ENCODE measurements around the gene HINT2. TPM values are rescaled to one million over a fixed set of nuclear protein-coding genes. Genes with fewer than 3 reads are reported as not detected.
A peak's percentile ranks its signal among the peaks of the same experiment; 100 is the strongest.

Gene HINT2
- total RNA-seq, 1 donor from 2014 or later, result 48.1 TPM

DNA sequence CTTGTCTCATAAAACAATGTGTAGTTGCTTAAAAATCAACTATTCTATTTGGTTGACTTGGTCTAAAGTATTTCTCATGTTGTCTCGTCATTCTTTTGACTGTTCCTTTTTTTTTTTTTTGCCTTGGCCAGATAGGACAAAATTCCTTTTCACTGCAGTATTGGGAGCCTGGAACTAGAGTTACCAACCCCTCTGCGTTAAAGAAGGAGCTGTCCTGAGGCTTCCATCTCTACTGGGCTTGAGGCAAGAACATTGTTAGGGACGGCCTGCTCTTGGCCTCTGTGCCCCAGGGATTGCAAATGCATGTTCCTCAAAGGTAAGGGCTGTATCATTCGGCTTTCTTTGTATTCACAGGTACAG lies 24.8 kb downstream of the HINT2 start:
- TF ChIP-seq, protein P1, sequence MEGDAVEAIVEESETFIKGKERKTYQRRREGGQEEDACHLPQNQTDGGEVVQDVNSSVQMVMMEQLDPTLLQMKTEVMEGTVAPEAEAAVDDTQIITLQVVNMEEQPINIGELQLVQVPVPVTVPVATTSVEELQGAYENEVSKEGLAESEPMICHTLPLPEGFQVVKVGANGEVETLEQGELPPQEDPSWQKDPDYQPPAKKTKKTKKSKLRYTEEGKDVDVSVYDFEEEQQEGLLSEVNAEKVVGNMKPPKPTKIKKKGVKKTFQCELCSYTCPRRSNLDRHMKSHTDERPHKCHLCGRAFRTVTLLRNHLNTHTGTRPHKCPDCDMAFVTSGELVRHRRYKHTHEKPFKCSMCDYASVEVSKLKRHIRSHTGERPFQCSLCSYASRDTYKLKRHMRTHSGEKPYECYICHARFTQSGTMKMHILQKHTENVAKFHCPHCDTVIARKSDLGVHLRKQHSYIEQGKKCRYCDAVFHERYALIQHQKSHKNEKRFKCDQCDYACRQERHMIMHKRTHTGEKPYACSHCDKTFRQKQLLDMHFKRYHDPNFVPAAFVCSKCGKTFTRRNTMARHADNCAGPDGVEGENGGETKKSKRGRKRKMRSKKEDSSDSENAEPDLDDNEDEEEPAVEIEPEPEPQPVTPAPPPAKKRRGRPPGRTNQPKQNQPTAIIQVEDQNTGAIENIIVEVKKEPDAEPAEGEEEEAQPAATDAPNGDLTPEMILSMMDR (IDR thresholded peaks at IDR 0.05; ENCODE audit: partially characterized antibody, unreplicated experiment), result no peak
- H3K9me3 Mint-ChIP-seq (ENCODE audit: unreplicated experiment), result peaks cover 27% of the 10 kb centered on the region
- H3K27me3 Mint-ChIP-seq (ENCODE audit: unreplicated experiment), result peaks cover 22% of the 10 kb centered on the region
- peaks cover under 1% of the 10 kb centered on the region for H3K36me3 Mint-ChIP-seq (ENCODE audit: unreplicated experiment)
- DNase-seq, result no peak
- peaks cover 25% of the 10 kb centered on the region for H3K4me1 Mint-ChIP-seq (ENCODE audit: low read depth, unreplicated experiment)
- peak overlapping the region; percentile 91 for H3K4me3 Mint-ChIP-seq (ENCODE audit: unreplicated experiment)
- H3K27ac Mint-ChIP-seq (ENCODE audit: unreplicated experiment), result peak overlapping the region; percentile 100

DNA sequence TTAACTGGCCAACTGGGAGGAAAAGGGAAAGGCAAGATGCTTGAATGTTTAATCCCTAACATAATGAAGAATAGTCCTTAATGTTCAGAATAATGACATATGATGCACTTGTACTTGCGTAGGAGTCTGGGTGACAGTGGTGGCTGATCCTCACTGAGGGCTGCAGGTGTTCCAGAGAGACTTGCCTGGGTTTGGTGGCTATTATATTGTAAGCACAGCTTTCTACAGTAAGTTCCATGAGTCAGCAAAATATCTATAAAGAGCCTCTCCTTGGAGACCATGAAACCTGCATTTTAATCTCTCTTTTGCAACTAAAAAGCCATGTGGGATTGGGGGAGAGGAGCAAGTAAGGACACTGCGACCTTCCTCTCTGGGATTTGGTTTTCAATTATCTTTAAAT lies 25.3 kb downstream of the HINT2 start:
- DNase-seq, result no peak
- Mint-ChIP-seq H3K27me3 (ENCODE audit: unreplicated experiment) (peaks cover 22% of the 10 kb centered on the region), H3K27ac (ENCODE audit: unreplicated experiment) (peak overlapping the region; percentile 100), H3K36me3 (ENCODE audit: unreplicated experiment) (no peaks in the 10 kb centered on the region), H3K9me3 (ENCODE audit: unreplicated experiment) (peaks cover 25% of the 10 kb centered on the region), H3K4me1 (ENCODE audit: low read depth, unreplicated experiment) (peaks cover 21% of the 10 kb centered on the region), H3K4me3 (ENCODE audit: unreplicated experiment) (peak overlapping the region; percentile 32)
- TF ChIP-seq, protein P1 (IDR thresholded peaks at IDR 0.05; ENCODE audit: partially characterized antibody, unreplicated experiment), result no peak

DNA sequence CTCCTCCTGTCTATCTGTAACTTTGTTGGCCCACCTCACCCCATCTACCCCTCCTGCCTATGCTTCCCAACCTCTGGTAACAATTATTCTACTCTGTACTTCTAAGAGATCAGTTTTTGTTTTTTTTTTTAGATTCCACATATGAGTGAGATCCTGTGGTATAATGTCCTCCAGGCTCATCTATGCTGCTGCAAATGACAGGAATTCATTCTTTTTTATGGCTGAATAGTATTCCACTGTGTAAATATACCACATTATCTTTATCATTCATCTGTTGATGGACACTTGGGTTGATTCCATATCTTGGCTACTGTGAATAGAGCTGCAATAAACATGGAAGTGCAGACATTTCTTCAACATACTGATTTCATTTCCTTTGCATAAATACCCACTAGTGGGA lies 31.4 kb downstream of the HINT2 start:
- DNase-seq, result no peak
- TF ChIP-seq, protein P1 (IDR thresholded peaks at IDR 0.05; ENCODE audit: partially characterized antibody, unreplicated experiment), result no peak
- H3K36me3 Mint-ChIP-seq (ENCODE audit: unreplicated experiment), result no peaks in the 10 kb centered on the region
- no peak overlapping the region for H3K27ac Mint-ChIP-seq (ENCODE audit: unreplicated experiment)
- no peaks in the 10 kb centered on the region for H3K27me3 Mint-ChIP-seq (ENCODE audit: unreplicated experiment)
- H3K4me1 Mint-ChIP-seq (ENCODE audit: low read depth, unreplicated experiment), result no peaks in the 10 kb centered on the region
- H3K4me3 Mint-ChIP-seq (ENCODE audit: unreplicated experiment), result no peak overlapping the region
- H3K9me3 Mint-ChIP-seq (ENCODE audit: unreplicated experiment), result peaks cover 1% of the 10 kb centered on the region

DNA sequence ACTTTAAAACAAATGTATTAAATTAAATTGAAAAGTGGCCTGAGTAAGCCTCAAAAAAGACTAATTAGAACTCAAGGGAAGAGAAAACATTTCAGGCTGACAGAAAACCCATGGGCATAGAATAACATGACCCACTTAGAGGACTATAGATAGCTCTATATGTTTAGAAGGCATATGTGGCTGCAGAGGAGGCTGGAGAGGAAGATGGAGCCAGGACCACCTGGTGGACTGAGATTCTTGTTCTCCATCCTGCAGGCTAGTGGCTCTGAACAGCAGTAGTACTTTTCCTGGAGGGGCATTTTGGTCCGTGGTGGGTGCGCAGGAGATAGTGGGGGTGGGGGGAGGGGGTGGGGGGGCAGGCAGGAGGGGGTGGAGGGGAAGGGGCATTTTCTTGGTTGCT lies 33.8 kb downstream of the HINT2 start:
- H3K4me3 Mint-ChIP-seq (ENCODE audit: unreplicated experiment), result no peak overlapping the region
- H3K36me3 Mint-ChIP-seq (ENCODE audit: unreplicated experiment), result no peaks in the 10 kb centered on the region
- peaks cover 1% of the 10 kb centered on the region for H3K9me3 Mint-ChIP-seq (ENCODE audit: unreplicated experiment)
- peaks cover 1% of the 10 kb centered on the region for H3K4me1 Mint-ChIP-seq (ENCODE audit: low read depth, unreplicated experiment)
- TF ChIP-seq, protein P1 (IDR thresholded peaks at IDR 0.05; ENCODE audit: partially characterized antibody, unreplicated experiment), result no peak
- peaks cover 3% of the 10 kb centered on the region for H3K27me3 Mint-ChIP-seq (ENCODE audit: unreplicated experiment)
- no peak for DNase-seq
- H3K27ac Mint-ChIP-seq (ENCODE audit: unreplicated experiment), result no peak overlapping the region

DNA sequence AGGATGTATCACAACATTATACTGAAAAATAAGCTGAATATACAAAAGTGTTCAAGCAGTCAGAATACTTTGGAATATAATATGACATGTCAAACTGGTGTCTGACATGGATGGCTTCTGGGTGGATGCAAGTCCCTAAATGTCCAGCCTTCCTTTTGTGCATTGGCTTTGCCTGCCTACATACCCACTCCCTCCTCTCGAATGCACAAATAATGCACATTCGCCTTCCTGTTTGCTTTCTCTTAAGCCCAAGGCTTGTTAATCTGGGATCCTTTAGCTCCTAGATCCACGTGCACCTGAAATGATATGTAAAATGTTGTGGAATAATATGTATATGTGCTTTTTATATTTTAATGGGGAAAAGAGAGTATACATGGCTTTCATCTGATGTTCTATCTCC lies 36.3 kb downstream of the HINT2 start:
- TF ChIP-seq, protein P1 (IDR thresholded peaks at IDR 0.05; ENCODE audit: partially characterized antibody, unreplicated experiment), result no peak
- Mint-ChIP-seq H3K9me3 (ENCODE audit: unreplicated experiment) (no peaks in the 10 kb centered on the region), H3K36me3 (ENCODE audit: unreplicated experiment) (no peaks in the 10 kb centered on the region), H3K4me3 (ENCODE audit: unreplicated experiment) (no peak overlapping the region), H3K27me3 (ENCODE audit: unreplicated experiment) (peaks cover 3% of the 10 kb centered on the region), H3K4me1 (ENCODE audit: low read depth, unreplicated experiment) (peaks cover 13% of the 10 kb centered on the region), H3K27ac (ENCODE audit: unreplicated experiment) (no peak overlapping the region)
- no peak for DNase-seq

Data from glutamatergic neuron (in vitro differentiated cells).